ENCODE measurements around the gene ANKMY2. TPM values are rescaled to one million over a fixed set of nuclear protein-coding genes. Genes with fewer than 3 reads are reported as not detected.
"Not testable (repeated sequence)": the region's sequence is repeated elsewhere in the genome, so short reads cannot be mapped to it uniquely, and the experiment has no call there.

The ANKMY2 gene
- total RNA-seq, 2 experiments from 2014 or later = 11.5 to 13.1 TPM

GRCh38 chr7:16598015-16598414 is 47.5 kb downstream of the ANKMY2 start:
- no peak overlapping the region for H3K27ac Mint-ChIP-seq

GRCh38 chr7:16595596-16595995 is 50.0 kb downstream of the ANKMY2 start:
- CTCF ChIA-PET; H3K9me3 Mint-ChIP-seq (ENCODE audit: low read depth); H3K36me3 Mint-ChIP-seq; H3K27ac Mint-ChIP-seq; ATAC-seq; H3K27me3 Mint-ChIP-seq; DNase-seq; H3K4me1 Mint-ChIP-seq; H3K4me3 Mint-ChIP-seq: not testable (repeated sequence)

More at GRCh38 chr7:16598015-16598414, 47.5 kb downstream of the ANKMY2 start:
- H3K4me1 Mint-ChIP-seq = no peaks in the 10 kb centered on the region
- ATAC-seq (no peak), DNase-seq (no peak)
- CTCF ChIA-PET = interaction anchor here (1.6 kb wide), 1 partner anchor 16 kb away, joined by 4 read pairs; no protein-coding TSS in a partner anchor
- no peak overlapping the region for H3K4me3 Mint-ChIP-seq
- H3K27me3 Mint-ChIP-seq = no peaks in the 10 kb centered on the region
- no peaks in the 10 kb centered on the region for H3K9me3 Mint-ChIP-seq (ENCODE audit: low read depth)
- H3K36me3 Mint-ChIP-seq = peaks cover 6% of the 10 kb centered on the region

GRCh38 chr7:16594676-16595075 is 50.9 kb downstream of the ANKMY2 start:
- no peak for DNase-seq
- CTCF ChIA-PET = no interaction called here

GRCh38 chr7:16594061-16594460 is 51.5 kb downstream of the ANKMY2 start:
- no peak for ATAC-seq
- H3K27me3 Mint-ChIP-seq = no peaks in the 10 kb centered on the region
- peaks cover 1% of the 10 kb centered on the region for H3K36me3 Mint-ChIP-seq
- H3K27ac Mint-ChIP-seq = no peak overlapping the region
- no peaks in the 10 kb centered on the region for H3K9me3 Mint-ChIP-seq (ENCODE audit: low read depth)
- H3K4me3 Mint-ChIP-seq = no peak overlapping the region
- H3K4me1 Mint-ChIP-seq = no peaks in the 10 kb centered on the region
- CTCF ChIA-PET = no interaction called here
- no peak for DNase-seq

More at GRCh38 chr7:16594676-16595075, 50.9 kb downstream of the ANKMY2 start:
- Mint-ChIP-seq H3K9me3 (ENCODE audit: low read depth) (no peaks in the 10 kb centered on the region), H3K27me3 (no peaks in the 10 kb centered on the region), H3K36me3 (peaks cover 1% of the 10 kb centered on the region), H3K27ac (no peak overlapping the region), H3K4me3 (no peak overlapping the region), H3K4me1 (no peaks in the 10 kb centered on the region)
- no peak for ATAC-seq

- Mint-ChIP-seq H3K36me3 (peaks cover 1% of the 10 kb centered on the region), H3K27ac (no peak overlapping the region), H3K9me3 (ENCODE audit: low read depth) (no peaks in the 10 kb centered on the region), H3K27me3 (no peaks in the 10 kb centered on the region), H3K4me3 (no peak overlapping the region), H3K4me1 (no peaks in the 10 kb centered on the region)
- no peak for DNase-seq
- CTCF ChIA-PET = no interaction called here
- no peak for ATAC-seq
Measured at GRCh38 chr7:16592395-16592794, 53.2 kb downstream of the ANKMY2 start.

GRCh38 chr7:16590424-16590823 is 55.1 kb downstream of the ANKMY2 start:
- no peaks in the 10 kb centered on the region for H3K27me3 Mint-ChIP-seq
- no peak overlapping the region for H3K27ac Mint-ChIP-seq
- no peaks in the 10 kb centered on the region for H3K36me3 Mint-ChIP-seq
- no peak overlapping the region for H3K4me3 Mint-ChIP-seq
- no peaks in the 10 kb centered on the region for H3K4me1 Mint-ChIP-seq
- DNase-seq (no peak), ATAC-seq (no peak)
- CTCF ChIA-PET = no interaction called here
- no peaks in the 10 kb centered on the region for H3K9me3 Mint-ChIP-seq (ENCODE audit: low read depth)

GRCh38 chr7:16589881-16590280 is 55.7 kb downstream of the ANKMY2 start:
- DNase-seq (no peak), ATAC-seq (no peak)
- H3K4me1 Mint-ChIP-seq = no peaks in the 10 kb centered on the region
- CTCF ChIA-PET = no interaction called here
- H3K36me3 Mint-ChIP-seq = no peaks in the 10 kb centered on the region
- no peak overlapping the region for H3K27ac Mint-ChIP-seq
- H3K9me3 Mint-ChIP-seq (ENCODE audit: low read depth) = no peaks in the 10 kb centered on the region
- no peak overlapping the region for H3K4me3 Mint-ChIP-seq
- H3K27me3 Mint-ChIP-seq = no peaks in the 10 kb centered on the region

GRCh38 chr7:16587790-16588189 is 57.8 kb downstream of the ANKMY2 start:
- no peak overlapping the region for H3K27ac Mint-ChIP-seq
- no peak overlapping the region for H3K4me3 Mint-ChIP-seq
- no peaks in the 10 kb centered on the region for H3K9me3 Mint-ChIP-seq (ENCODE audit: low read depth)
- CTCF ChIA-PET = no interaction called here
- DNase-seq (no peak), ATAC-seq (no peak)
- H3K36me3 Mint-ChIP-seq = no peaks in the 10 kb centered on the region
- no peaks in the 10 kb centered on the region for H3K27me3 Mint-ChIP-seq
- H3K4me1 Mint-ChIP-seq = no peaks in the 10 kb centered on the region

GRCh38 chr7:16587129-16587528 is 58.4 kb downstream of the ANKMY2 start:
- no peaks in the 10 kb centered on the region for H3K36me3 Mint-ChIP-seq
- no peak overlapping the region for H3K4me3 Mint-ChIP-seq
- H3K4me1 Mint-ChIP-seq = no peaks in the 10 kb centered on the region
- no peaks in the 10 kb centered on the region for H3K9me3 Mint-ChIP-seq (ENCODE audit: low read depth)
- CTCF ChIA-PET = no interaction called here
- no peak for DNase-seq
- no peak for ATAC-seq
- no peak overlapping the region for H3K27ac Mint-ChIP-seq
- no peaks in the 10 kb centered on the region for H3K27me3 Mint-ChIP-seq

GRCh38 chr7:16586081-16586874 is 59.3 kb downstream of the ANKMY2 start:
- Mint-ChIP-seq H3K4me3 (no peak overlapping the region), H3K27ac (no peak overlapping the region), H3K9me3 (ENCODE audit: low read depth) (no peaks in the 10 kb centered on the region), H3K4me1 (no peaks in the 10 kb centered on the region), H3K36me3 (no peaks in the 10 kb centered on the region), H3K27me3 (no peaks in the 10 kb centered on the region)
- CTCF ChIA-PET = no interaction called here
- no peak for ATAC-seq
- DNase-seq = no peak

GRCh38 chr7:16585540-16585939 is 60.0 kb downstream of the ANKMY2 start:
- ATAC-seq (no peak), DNase-seq (no peak)
- CTCF ChIA-PET = no interaction called here
- no peaks in the 10 kb centered on the region for H3K4me1 Mint-ChIP-seq
- no peak overlapping the region for H3K27ac Mint-ChIP-seq
- H3K36me3 Mint-ChIP-seq = no peaks in the 10 kb centered on the region
- no peaks in the 10 kb centered on the region for H3K27me3 Mint-ChIP-seq
- no peaks in the 10 kb centered on the region for H3K9me3 Mint-ChIP-seq (ENCODE audit: low read depth)
- H3K4me3 Mint-ChIP-seq = no peak overlapping the region

GRCh38 chr7:16583834-16584233 is 61.7 kb downstream of the ANKMY2 start:
- Mint-ChIP-seq H3K4me3 (no peak overlapping the region), H3K4me1 (no peaks in the 10 kb centered on the region), H3K9me3 (ENCODE audit: low read depth) (no peaks in the 10 kb centered on the region), H3K27me3 (no peaks in the 10 kb centered on the region), H3K27ac (no peak overlapping the region), H3K36me3 (no peaks in the 10 kb centered on the region)
- no peak for DNase-seq
- CTCF ChIA-PET = interaction anchor here (2.1 kb wide), 1 partner anchor 19 kb away, joined by 7 read pairs; no protein-coding TSS in a partner anchor
- no peak for ATAC-seq

GRCh38 chr7:16581286-16581685 is 64.3 kb downstream of the ANKMY2 start:
- no peaks in the 10 kb centered on the region for H3K9me3 Mint-ChIP-seq (ENCODE audit: low read depth)
- no peak overlapping the region for H3K4me3 Mint-ChIP-seq
- H3K27ac Mint-ChIP-seq = no peak overlapping the region
- no peaks in the 10 kb centered on the region for H3K27me3 Mint-ChIP-seq
- no peaks in the 10 kb centered on the region for H3K4me1 Mint-ChIP-seq
- CTCF ChIA-PET = no interaction called here
- no peaks in the 10 kb centered on the region for H3K36me3 Mint-ChIP-seq
- ATAC-seq = no peak
- DNase-seq = no peak

- Mint-ChIP-seq H3K4me3 (no peak overlapping the region), H3K36me3 (no peaks in the 10 kb centered on the region), H3K27me3 (no peaks in the 10 kb centered on the region), H3K4me1 (no peaks in the 10 kb centered on the region), H3K27ac (no peak overlapping the region), H3K9me3 (ENCODE audit: low read depth) (no peaks in the 10 kb centered on the region)
- DNase-seq (no peak), ATAC-seq (no peak)
- CTCF ChIA-PET = no interaction called here
Measured at GRCh38 chr7:16579216-16579615, 66.3 kb downstream of the ANKMY2 start.
